A673 (cell line): ENCODE results near the gene EPHA5. TPM values are rescaled to one million over a fixed set of nuclear protein-coding genes. Genes with fewer than 3 reads are reported as not detected.

Experiments
- BruUV-seq: library from RNA; stranded (reverse); fragments of 400-500 nt; replicated peaks from 2 replicates; lab custom pipeline; 2021; lab: Mats Ljungman, UMichigan
- CTCF ChIA-PET: fragments of 300-600 bp; sonication (Branson Sonifier 250); formaldehyde crosslinking; loops from one replicate; lab custom pipeline; 2022; ENCODE audit warnings: antibody characterized with exemption; lab: Charles Lee
- POLR2A ChIA-PET: fragments of 300-600 bp; sonication (Branson Sonifier 250); formaldehyde crosslinking; loops from one replicate; lab custom pipeline; 2022; ENCODE audit warnings: antibody characterized with exemption; ENCODE audit not compliant: low non-redundant PET; lab: Charles Lee
- DNase-seq: peaks from one replicate; pipeline ENCODE4 v3.0.0-alpha.2; 2015; ENCODE audit warnings: low spot score
- H3K27ac ChIP-seq: fragments of 200-600 bp; sonication (generic); 2 replicates; pipeline ENCODE4 v1.5.1; 2016; ENCODE audit warnings: mixed run types, low read depth, mild to moderate bottlenecking, mixed read lengths, antibody characterized with exemption, low read length; ENCODE audit not compliant: poor library complexity, severe bottlenecking
- H3K27me3 ChIP-seq: fragments of 200-600 bp; sonication (generic); replicated peaks from 2 replicates; pipeline ENCODE4 v1.6.1; 2017; ENCODE audit warnings: mixed run types, low read depth, mild to moderate bottlenecking, mixed read lengths, antibody characterized with exemption, low read length; ENCODE audit not compliant: insufficient read depth, poor library complexity
- H3K36me3 ChIP-seq: fragments of 200-600 bp; sonication (generic); 2 replicates; pipeline ENCODE4 v1.6.1; 2016; ENCODE audit warnings: mixed run types, mild to moderate bottlenecking, mixed read lengths, antibody characterized with exemption, low read length; ENCODE audit not compliant: insufficient read depth, poor library complexity, severe bottlenecking
- H3K4me1 ChIP-seq: fragments of 200-600 bp; sonication (generic); 2 replicates; pipeline ENCODE4 v1.6.1; 2017; ENCODE audit warnings: mixed run types, mild to moderate bottlenecking, mixed read lengths, antibody characterized with exemption, low read length; ENCODE audit not compliant: insufficient read depth, poor library complexity, severe bottlenecking
- H3K4me3 ChIP-seq: fragments of 200-600 bp; sonication (generic); 2 replicates; pipeline ENCODE4 v1.5.1; 2016; ENCODE audit warnings: low read depth, mixed run types, mild to moderate bottlenecking, mixed read lengths, low read length; ENCODE audit not compliant: poor library complexity, severe bottlenecking
- H3K9me3 ChIP-seq: fragments of 200-600 bp; sonication (generic); 2 replicates; pipeline ENCODE4 v1.6.1; 2016; ENCODE audit warnings: mixed run types, low read depth, mild to moderate bottlenecking, mixed read lengths, antibody characterized with exemption, low read length; ENCODE audit not compliant: poor library complexity, severe bottlenecking
- CTCF ChIP-seq: fragments of 300-800, 200-600 bp; sonication (generic); conservative IDR thresholded peaks from 2 replicates; pipeline ENCODE4 v1.5.1; 2017; ENCODE audit warnings: low read depth, mild to moderate bottlenecking, antibody characterized with exemption, low read length, moderate library complexity, mixed read lengths
- EZH2 ChIP-seq: fragments of 200-600 bp; sonication (generic); IDR thresholded peaks from 2 replicates; pipeline ENCODE4 v1.6.1; 2017; ENCODE audit warnings: borderline replicate concordance, low read depth, mild to moderate bottlenecking, mixed read lengths, antibody characterized with exemption, low read length; ENCODE audit not compliant: poor library complexity, severe bottlenecking
- intact Hi-C: fragments of 100-400 bp; cut with micrococcal nuclease; formaldehyde crosslinking; loops from one replicate; pipeline ENCODE4 v1.10.0; 2022; ENCODE audit not compliant: unreplicated experiment
- total RNA-seq: library from RNA; stranded (reverse); gene quantifications from 2 replicates; pipeline ENCODE4 v1.2.3, GENCODE V29; 2021

Gene EPHA5
- total RNA-seq, 1 experiment from 2014 or later, result 6.0 TPM

GRCh38 chr4:65340382-65341109 is 329.7 kb downstream of the EPHA5 start:
- BruUV-seq, result no TSS peak
- intact Hi-C loops, result no loop called here
- POLR2A ChIA-PET, result no interaction called here
- Histone ChIP-seq H3K9me3 (no peaks in the 10 kb centered on the region), H3K4me3 (no peak overlapping the region), H3K4me1 (no peaks in the 10 kb centered on the region), H3K27me3 (no peaks in the 10 kb centered on the region), H3K36me3 (no peaks in the 10 kb centered on the region), H3K27ac (no peak overlapping the region)
- no peak for TF ChIP-seq CTCF
- DNase-seq, result no peak
- CTCF ChIA-PET, result no interaction called here

GRCh38 chr4:65337371-65337770 is 332.9 kb downstream of the EPHA5 start:
- TF ChIP-seq CTCF (no peak), EZH2 (no peak)
- no peak overlapping the region for H3K27ac ChIP-seq
- intact Hi-C loops, result no loop called here
- CTCF ChIA-PET, result no interaction called here
- no peaks in the 10 kb centered on the region for H3K36me3 ChIP-seq
- no peaks in the 10 kb centered on the region for H3K4me1 ChIP-seq
- no TSS peak for BruUV-seq
- H3K9me3 ChIP-seq, result no peaks in the 10 kb centered on the region
- POLR2A ChIA-PET, result no interaction called here
- DNase-seq, result no peak
- H3K4me3 ChIP-seq, result no peak overlapping the region
- no peaks in the 10 kb centered on the region for H3K27me3 ChIP-seq

GRCh38 chr4:65336465-65336864 is 333.8 kb downstream of the EPHA5 start:
- ChIA-PET CTCF (no interaction called here), POLR2A (no interaction called here)
- H3K36me3 ChIP-seq, result no peaks in the 10 kb centered on the region
- H3K4me1 ChIP-seq, result no peaks in the 10 kb centered on the region
- TF ChIP-seq EZH2, result no peak
- TF ChIP-seq CTCF, result no peak
- DNase-seq, result no peak
- no peak overlapping the region for H3K4me3 ChIP-seq
- H3K27me3 ChIP-seq, result no peaks in the 10 kb centered on the region
- no peak overlapping the region for H3K27ac ChIP-seq
- H3K9me3 ChIP-seq, result no peaks in the 10 kb centered on the region
- BruUV-seq, result no TSS peak
- intact Hi-C loops, result no loop called here
